ENCODE measurements around the gene COA1.

Gene COA1

GRCh38 chr7:43767311-43767710 is 38.0 kb upstream of the COA1 start:
- TF ChIP-seq EZH2phosphoT487 (conservative IDR thresholded peaks at IDR 0.05; ENCODE audit: low read length), result no peak
- no peak for TF ChIP-seq CTCF (IDR thresholded peaks at IDR 0.05; ENCODE audit: insufficient read depth, low read length, poor library complexity, severe bottlenecking)
- H4K20me1 ChIP-seq (ENCODE audit: low read depth, low read length), result no peaks in the 10 kb centered on the region
- H3K4me3 ChIP-seq (ENCODE audit: insufficient read depth, low read length, poor library complexity, severe bottlenecking), result no peak overlapping the region
- no peaks in the 10 kb centered on the region for H3K9me2 ChIP-seq (replicated peaks; ENCODE audit: insufficient read depth, low read length)
- no peaks in the 10 kb centered on the region for H3K9me3 ChIP-seq (ENCODE audit: insufficient read depth, low read length)
- H3K4me2 ChIP-seq (ENCODE audit: low read depth, low read length, poor library complexity, severe bottlenecking), result no peak overlapping the region
- no peaks in the 10 kb centered on the region for H3F3A ChIP-seq (ENCODE audit: insufficient read depth)
- no peak overlapping the region for H3K27ac ChIP-seq (ENCODE audit: low read depth, low read length)
- no peaks in the 10 kb centered on the region for H3K27me3 ChIP-seq (ENCODE audit: low read length)
- H3K9ac ChIP-seq (ENCODE audit: low read length), result no peak overlapping the region
- no peaks in the 10 kb centered on the region for H3K79me2 ChIP-seq (ENCODE audit: insufficient read depth, low read length)
- no peak overlapping the region for H2AFZ ChIP-seq (ENCODE audit: low read depth, low read length, severe bottlenecking)
- H3K36me3 ChIP-seq (ENCODE audit: low read length), result no peaks in the 10 kb centered on the region

DNA sequence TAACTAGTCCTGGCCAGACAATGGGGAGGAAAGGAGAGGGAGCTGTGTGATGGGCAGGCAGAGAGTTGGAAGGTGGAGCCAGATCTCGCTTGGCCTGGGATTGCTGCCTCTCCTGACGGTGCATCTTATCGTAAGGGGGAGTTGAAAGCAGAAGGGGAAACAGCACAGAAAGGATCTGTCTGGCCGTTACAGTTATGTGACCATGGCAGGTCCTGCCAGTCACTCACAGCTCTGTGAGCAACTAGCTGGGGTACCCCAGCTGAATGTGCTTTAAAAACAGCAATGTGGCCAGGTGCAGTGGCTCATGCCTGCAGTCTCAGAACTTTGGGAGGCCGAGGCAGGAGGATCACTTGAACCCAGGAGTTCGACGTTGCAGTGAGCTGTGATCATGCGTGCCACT is 37.2 kb upstream of the COA1 start:
- TF ChIP-seq EZH2phosphoT487 (conservative IDR thresholded peaks at IDR 0.05; ENCODE audit: low read length), result no peak
- no peak for TF ChIP-seq CTCF (IDR thresholded peaks at IDR 0.05; ENCODE audit: insufficient read depth, low read length, poor library complexity, severe bottlenecking)
- no peaks in the 10 kb centered on the region for H3F3A ChIP-seq (ENCODE audit: insufficient read depth)
- no peaks in the 10 kb centered on the region for H3K36me3 ChIP-seq (ENCODE audit: low read length)
- no peaks in the 10 kb centered on the region for H3K9me2 ChIP-seq (replicated peaks; ENCODE audit: insufficient read depth, low read length)
- no peak overlapping the region for H3K9ac ChIP-seq (ENCODE audit: low read length)
- no peaks in the 10 kb centered on the region for H4K20me1 ChIP-seq (ENCODE audit: low read depth, low read length)
- no peak overlapping the region for H3K27ac ChIP-seq (ENCODE audit: low read depth, low read length)
- no peak overlapping the region for H2AFZ ChIP-seq (ENCODE audit: low read depth, low read length, severe bottlenecking)
- no peaks in the 10 kb centered on the region for H3K27me3 ChIP-seq (ENCODE audit: low read length)
- no peaks in the 10 kb centered on the region for H3K9me3 ChIP-seq (ENCODE audit: insufficient read depth, low read length)
- no peak overlapping the region for H3K4me2 ChIP-seq (ENCODE audit: low read depth, low read length, poor library complexity, severe bottlenecking)
- H3K79me2 ChIP-seq (ENCODE audit: insufficient read depth, low read length), result no peaks in the 10 kb centered on the region
- no peak overlapping the region for H3K4me3 ChIP-seq (ENCODE audit: insufficient read depth, low read length, poor library complexity, severe bottlenecking)

GRCh38 chr7:43764807-43765491 is 35.6 kb upstream of the COA1 start:
- no peaks in the 10 kb centered on the region for H3K9me3 ChIP-seq (ENCODE audit: insufficient read depth, low read length)
- no peak overlapping the region for H3K4me2 ChIP-seq (ENCODE audit: low read depth, low read length, poor library complexity, severe bottlenecking)
- no peaks in the 10 kb centered on the region for H3K27me3 ChIP-seq (ENCODE audit: low read length)
- no peaks in the 10 kb centered on the region for H3K79me2 ChIP-seq (ENCODE audit: insufficient read depth, low read length)
- no peak overlapping the region for H3K27ac ChIP-seq (ENCODE audit: low read depth, low read length)
- H3K9me2 ChIP-seq (replicated peaks; ENCODE audit: insufficient read depth, low read length), result no peaks in the 10 kb centered on the region
- no peak overlapping the region for H3K4me3 ChIP-seq (ENCODE audit: insufficient read depth, low read length, poor library complexity, severe bottlenecking)
- H2AFZ ChIP-seq (ENCODE audit: low read depth, low read length, severe bottlenecking), result no peak overlapping the region
- no peaks in the 10 kb centered on the region for H3K36me3 ChIP-seq (ENCODE audit: low read length)
- no peaks in the 10 kb centered on the region for H3F3A ChIP-seq (ENCODE audit: insufficient read depth)
- TF ChIP-seq CTCF (IDR thresholded peaks at IDR 0.05; ENCODE audit: insufficient read depth, low read length, poor library complexity, severe bottlenecking) (no peak), EZH2phosphoT487 (conservative IDR thresholded peaks at IDR 0.05; ENCODE audit: low read length) (no peak)
- no peak overlapping the region for H3K9ac ChIP-seq (ENCODE audit: low read length)
- no peaks in the 10 kb centered on the region for H4K20me1 ChIP-seq (ENCODE audit: low read depth, low read length)

All from SU-DHL-6 (cell line).